Mucosa of rectum (tissue), 2 donors: ENCODE data around the gene PTPN20.
"Not testable (repeated sequence)": the region's sequence is repeated elsewhere in the genome, so short reads cannot be mapped to it uniquely, and the experiment has no call there.

Experiments
- H3K27ac ChIP-seq, 2 donors: one replicate each; pipeline ENCODE4 v1.7.0; 2013; ENCODE audit warnings: inconsistent platforms in 2 of 2, low read depth in 2 of 2, low read length in 2 of 2
- H3K27me3 ChIP-seq, 2 donors: one replicate each; pipeline ENCODE4 v1.7.0; 2013; ENCODE audit warnings: low read length in 2 of 2; ENCODE audit not compliant: control insufficient read depth in 2 of 2, insufficient read depth in 2 of 2
- H3K36me3 ChIP-seq, 2 donors: one replicate each; pipeline ENCODE4 v1.7.0; 2013; ENCODE audit warnings: low read length in 2 of 2; ENCODE audit not compliant: control insufficient read depth in 2 of 2, insufficient read depth in 2 of 2
- H3K4me1 ChIP-seq, 2 donors: one replicate each; pipeline ENCODE4 v1.7.0; 2013; ENCODE audit warnings: low read length in 2 of 2, mild to moderate bottlenecking in 1 of 2; ENCODE audit not compliant: control insufficient read depth in 2 of 2, insufficient read depth in 2 of 2
- H3K4me3 ChIP-seq, 2 donors: one replicate each; pipeline ENCODE4 v1.7.0; 2013; ENCODE audit warnings: low read length in 2 of 2
- H3K9ac ChIP-seq, 2 donors: one replicate each; pipeline ENCODE4 v1.7.0; 2013; ENCODE audit warnings: low read length in 2 of 2, low read depth in 1 of 2, mild to moderate bottlenecking in 1 of 2
- H3K9me3 ChIP-seq, 2 donors: one replicate each; pipeline ENCODE4 v1.7.0; 2013; ENCODE audit warnings: low read length in 2 of 2; ENCODE audit not compliant: control insufficient read depth in 2 of 2
- donor health status: healthy.
- donor health status: Normal muscosa, but diverticular disease.

PTPN20 gene

GRCh38 chr10:46960742-46961141, 49.5 kb downstream of the PTPN20 start:
- not testable (repeated sequence) for H3K9me3 ChIP-seq, H3K9ac ChIP-seq, H3K27me3 ChIP-seq, H3K4me1 ChIP-seq, H3K4me3 ChIP-seq, H3K36me3 ChIP-seq, H3K27ac ChIP-seq

DNA sequence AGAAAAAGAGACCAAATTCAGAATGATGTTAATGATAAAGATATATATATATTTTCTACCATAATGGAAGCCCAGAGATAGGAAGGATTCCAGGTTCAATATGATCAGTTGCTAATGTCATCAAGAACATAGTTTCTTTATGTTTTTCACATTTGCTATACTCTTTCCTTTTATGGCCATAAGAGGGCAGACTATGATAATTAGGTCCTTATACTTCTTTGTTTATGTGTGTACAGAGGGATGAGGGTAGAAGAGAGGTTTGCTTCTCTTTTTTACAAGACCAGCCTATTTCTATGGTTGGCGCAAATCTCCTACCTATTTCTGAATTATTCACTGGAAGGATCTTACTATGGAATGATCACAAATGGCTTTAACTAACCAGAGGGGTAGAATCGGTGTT, 52.1 kb downstream of the PTPN20 start:
- not testable (repeated sequence) for H3K27ac ChIP-seq, H3K9ac ChIP-seq, H3K27me3 ChIP-seq, H3K4me1 ChIP-seq, H3K4me3 ChIP-seq, H3K9me3 ChIP-seq, H3K36me3 ChIP-seq

DNA sequence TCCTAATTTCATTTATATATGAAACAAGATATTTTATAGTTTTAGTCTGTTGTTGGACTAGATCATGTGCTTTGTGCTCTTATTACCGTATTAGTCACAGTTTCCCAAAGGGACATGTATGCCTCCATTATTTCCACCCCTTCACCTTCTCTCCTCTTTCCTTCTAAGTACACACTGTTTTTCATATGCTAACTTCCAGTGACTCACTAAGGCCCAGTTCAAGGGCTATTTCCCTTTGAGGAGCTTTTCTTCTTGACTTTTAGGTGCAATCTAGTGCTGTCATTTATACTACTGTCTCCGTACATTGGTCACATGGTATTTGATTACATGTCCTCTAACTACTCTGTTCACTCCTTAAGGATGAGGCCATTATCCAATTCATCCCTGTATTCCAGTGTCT, 55.8 kb downstream of the PTPN20 start:
- not testable (repeated sequence) for H3K4me1 ChIP-seq, H3K4me3 ChIP-seq, H3K9me3 ChIP-seq, H3K9ac ChIP-seq, H3K36me3 ChIP-seq, H3K27me3 ChIP-seq, H3K27ac ChIP-seq

DNA sequence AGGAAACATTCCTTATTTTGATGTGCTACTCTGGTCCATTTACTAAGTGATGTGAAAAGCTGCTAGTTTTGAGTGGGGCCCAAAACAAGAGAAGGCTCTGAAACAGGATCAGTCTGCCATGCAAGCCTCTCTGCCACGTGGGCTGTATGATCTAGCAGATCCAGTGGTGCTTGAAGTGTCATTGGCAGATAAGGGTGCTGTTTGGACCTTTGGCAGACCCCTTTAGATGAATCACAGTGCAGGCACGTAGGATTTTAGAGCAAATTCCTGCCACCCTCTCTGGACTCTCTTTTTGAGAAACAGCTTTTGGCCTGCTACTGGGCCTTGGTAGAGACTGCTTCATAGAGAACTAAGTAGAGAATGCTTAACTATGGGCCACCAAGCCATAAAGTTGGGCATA, 69.0 kb downstream of the PTPN20 start:
- H3K36me3 ChIP-seq, H3K9ac ChIP-seq, H3K27me3 ChIP-seq, H3K4me3 ChIP-seq, H3K27ac ChIP-seq, H3K4me1 ChIP-seq, H3K9me3 ChIP-seq: not testable (repeated sequence)

- H3K9ac ChIP-seq, H3K36me3 ChIP-seq, H3K4me1 ChIP-seq, H3K4me3 ChIP-seq, H3K9me3 ChIP-seq, H3K27me3 ChIP-seq, H3K27ac ChIP-seq: not testable (repeated sequence)
These were observed 76.2 kb downstream of the PTPN20 start for GRCh38 chr10:46987233-46987924.

DNA sequence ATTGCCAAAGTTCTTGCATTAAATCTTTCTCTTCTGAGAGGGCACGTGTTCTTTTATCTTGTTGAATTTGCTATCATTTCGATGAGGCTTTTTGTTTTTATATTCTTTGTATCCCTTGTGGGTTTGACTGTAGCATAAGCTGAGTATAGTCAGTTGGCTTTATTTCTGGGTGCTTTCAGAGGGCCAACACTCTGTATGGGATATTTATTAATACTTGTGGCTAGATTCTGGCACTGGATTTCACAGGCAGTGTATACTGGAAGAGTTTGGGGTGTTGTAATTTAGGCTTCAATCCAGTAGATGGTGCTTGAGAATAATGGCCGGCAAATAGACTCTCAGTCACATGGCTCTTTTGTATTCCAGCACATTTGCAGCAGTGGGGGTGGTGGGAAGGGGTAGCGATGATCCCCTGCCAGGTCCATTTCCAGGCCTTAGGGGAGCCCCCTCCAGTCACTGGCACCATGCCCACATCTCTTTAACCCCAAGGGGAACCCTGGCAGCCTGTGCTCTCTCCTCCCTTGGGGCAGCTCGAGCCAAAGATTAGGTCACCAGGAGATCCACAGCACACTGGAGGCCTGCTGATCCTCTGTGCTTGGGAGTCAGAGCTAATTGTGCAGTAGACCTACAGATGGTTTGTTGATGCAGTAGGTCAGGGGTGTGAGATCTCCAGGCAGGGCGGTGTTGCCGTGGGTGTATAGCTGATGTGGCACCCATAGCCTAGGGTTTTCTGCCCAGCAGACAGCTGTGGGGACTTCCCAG, 81.8 kb downstream of the PTPN20 start:
- no peak overlapping the region for H3K4me3 ChIP-seq
- H3K9me3 ChIP-seq = no peaks in the 10 kb centered on the region
- peaks cover 1 to 4% of the 10 kb centered on the region in 2 donors for H3K4me1 ChIP-seq
- H3K27ac ChIP-seq = peak overlapping the region in 1 of 2 donors; percentile 16
- no peaks in the 10 kb centered on the region for H3K27me3 ChIP-seq
- H3K9ac ChIP-seq = no peak overlapping the region
- no peaks in the 10 kb centered on the region for H3K36me3 ChIP-seq

DNA sequence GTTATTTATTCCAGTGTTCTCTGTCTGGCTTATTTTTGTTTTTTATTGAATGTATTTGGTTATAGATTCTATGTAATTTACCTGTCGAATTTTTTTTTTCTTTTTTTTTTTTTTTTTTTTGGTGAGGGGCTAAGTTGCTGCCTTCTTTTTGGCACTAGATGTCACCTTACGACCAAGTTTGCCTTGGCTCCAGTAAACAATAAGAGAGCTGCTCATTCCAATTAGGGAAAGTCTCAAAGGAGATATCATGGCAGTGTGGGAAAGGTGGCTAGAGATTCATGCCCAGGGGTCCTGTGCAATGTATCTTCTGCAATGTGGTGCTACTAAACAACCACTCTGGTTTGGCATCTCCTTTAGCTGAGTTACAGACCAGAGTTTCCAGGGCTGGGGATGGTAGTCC, 84.0 kb downstream of the PTPN20 start:
- no peaks in the 10 kb centered on the region for H3K9me3 ChIP-seq
- H3K9ac ChIP-seq = no peak overlapping the region
- no peak overlapping the region for H3K27ac ChIP-seq
- H3K4me1 ChIP-seq = peaks cover 4 to 11% of the 10 kb centered on the region in 2 donors
- H3K36me3 ChIP-seq = no peaks in the 10 kb centered on the region
- H3K4me3 ChIP-seq = no peak overlapping the region
- H3K27me3 ChIP-seq = no peaks in the 10 kb centered on the region

DNA sequence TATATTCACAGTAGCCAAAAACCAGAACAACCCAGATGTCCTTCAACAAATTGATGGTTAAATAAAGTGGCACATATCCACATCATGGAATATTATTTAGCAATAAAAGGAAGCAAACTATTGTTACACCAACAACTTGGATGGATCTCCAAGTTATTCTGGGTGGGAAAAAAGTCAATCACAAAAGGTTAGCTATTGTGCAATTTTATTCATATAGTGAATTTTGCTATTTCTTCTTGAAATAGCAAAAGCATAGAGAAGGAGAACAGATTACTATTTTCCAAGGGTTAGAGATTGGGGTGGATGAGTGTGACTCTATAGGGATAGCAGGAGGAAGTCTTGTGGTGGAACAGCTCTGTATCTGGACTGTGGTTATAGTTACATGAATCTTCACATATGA, 87.0 kb downstream of the PTPN20 start:
- Histone ChIP-seq H3K4me1 (peaks cover under 1 to 11% of the 10 kb centered on the region in 2 donors), H3K27me3 (no peaks in the 10 kb centered on the region), H3K27ac (peak overlapping the region; percentile 59 to 63), H3K9ac (no peak overlapping the region), H3K36me3 (no peaks in the 10 kb centered on the region), H3K4me3 (no peak overlapping the region), H3K9me3 (no peaks in the 10 kb centered on the region)

GRCh38 chr10:46998595-46998994, 87.4 kb downstream of the PTPN20 start:
- Histone ChIP-seq H3K36me3 (no peaks in the 10 kb centered on the region), H3K9me3 (no peaks in the 10 kb centered on the region), H3K4me1 (peaks cover 0 to 11% of the 10 kb centered on the region in 2 donors), H3K9ac (no peak overlapping the region), H3K4me3 (no peak overlapping the region), H3K27me3 (no peaks in the 10 kb centered on the region), H3K27ac (peak overlapping the region; percentile 59 to 63)

DNA sequence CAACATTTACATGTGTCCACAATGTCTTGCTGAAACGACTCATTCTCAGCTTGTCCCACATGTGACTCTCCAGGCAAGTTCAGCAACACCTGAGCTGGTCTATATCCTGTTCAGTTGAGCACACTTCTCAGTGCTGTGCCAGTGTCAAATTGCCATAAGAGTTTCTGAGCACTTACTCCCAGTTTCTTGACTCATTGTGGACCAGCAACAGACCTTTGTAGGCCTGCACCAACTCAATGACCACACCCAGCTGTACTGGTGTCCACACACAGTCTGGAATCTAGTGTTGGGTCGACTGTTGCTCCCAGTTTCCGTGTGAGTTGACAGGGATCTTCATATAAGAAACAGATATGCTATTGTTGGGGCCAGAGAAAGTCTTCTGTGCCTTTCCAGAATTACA, 88.0 kb downstream of the PTPN20 start:
- no peaks in the 10 kb centered on the region for H3K27me3 ChIP-seq
- no peak overlapping the region for H3K4me3 ChIP-seq
- H3K9me3 ChIP-seq = no peaks in the 10 kb centered on the region

More for the DNA sequence above, 88.0 kb downstream of the PTPN20 start:
- H3K27ac ChIP-seq = peak overlapping the region; percentile 43 to 63
- peaks cover 0 to 11% of the 10 kb centered on the region in 2 donors for H3K4me1 ChIP-seq
- H3K36me3 ChIP-seq = no peaks in the 10 kb centered on the region
- H3K9ac ChIP-seq = no peak overlapping the region
